Hepatocyte (in vitro differentiated cells): Measurements from ENCODE around the gene RCCD1. TPM values are rescaled to one million over a fixed set of nuclear protein-coding genes. Genes with fewer than 3 reads are reported as not detected.

Source experiments
- DNase-seq: peaks from one replicate; pipeline ENCODE4 v3.0.0-alpha.2; 2016; ENCODE audit warnings: low spot score
- H2AFZ ChIP-seq: fragments of 200-600 bp; sonication (generic); 2 replicates; pipeline ENCODE4 v1.6.0; 2016; ENCODE audit warnings: antibody characterized with exemption, mild to moderate bottlenecking
- H3K27ac ChIP-seq: fragments of 200-600 bp; sonication (generic); 2 replicates; pipeline ENCODE4 v1.5.1; 2016; ENCODE audit warnings: mild to moderate bottlenecking
- H3K27me3 ChIP-seq: fragments of 200-600 bp; sonication (generic); 2 replicates; pipeline ENCODE4 v1.6.1; 2016
- H3K36me3 ChIP-seq: fragments of 200-600 bp; sonication (generic); replicated peaks from 2 replicates; pipeline ENCODE4 v1.5.1; 2016; ENCODE audit warnings: low read depth; ENCODE audit not compliant: insufficient read depth
- H3K4me1 ChIP-seq: fragments of 200-600 bp; sonication (generic); 2 replicates; pipeline ENCODE4 v1.5.1; 2016; ENCODE audit warnings: mild to moderate bottlenecking, moderate library complexity; ENCODE audit not compliant: insufficient read depth
- H3K4me2 ChIP-seq: fragments of 200-600 bp; sonication (generic); 2 replicates; pipeline ENCODE4 v1.6.0; 2016
- H3K4me3 ChIP-seq: fragments of 200-600 bp; sonication (generic); 2 replicates; pipeline ENCODE4 v1.5.1; 2016; ENCODE audit warnings: mild to moderate bottlenecking
- H3K79me2 ChIP-seq: fragments of 200-600 bp; sonication (generic); 2 replicates; pipeline ENCODE4 v1.6.0; 2017; ENCODE audit warnings: mild to moderate bottlenecking
- H3K9me2 ChIP-seq: fragments of 200-600 bp; sonication (generic); replicated peaks from 2 replicates; pipeline ENCODE4 v1.6.0; 2017; ENCODE audit warnings: mild to moderate bottlenecking; ENCODE audit not compliant: insufficient read depth
- H3K9me3 ChIP-seq: fragments of 200-600 bp; sonication (generic); 2 replicates; pipeline ENCODE4 v1.5.1; 2016; ENCODE audit warnings: low read depth, mild to moderate bottlenecking
- H4K20me1 ChIP-seq: fragments of 200-600 bp; sonication (generic); 2 replicates; pipeline ENCODE4 v1.6.0; 2016; ENCODE audit warnings: mild to moderate bottlenecking; ENCODE audit not compliant: insufficient read depth, poor library complexity, severe bottlenecking
- EZH2 ChIP-seq: fragments of 200-600 bp; sonication (generic); IDR thresholded peaks from 2 replicates; pipeline ENCODE4 v1.6.1; 2016; ENCODE audit warnings: antibody characterized with exemption, mild to moderate bottlenecking, borderline replicate concordance
- EZH2phosphoT487 ChIP-seq: fragments of 200-600 bp; sonication (generic); IDR thresholded peaks from one replicate; pipeline ENCODE4 v1.6.1; 2018; ENCODE audit warnings: antibody characterized with exemption, mild to moderate bottlenecking, low read depth, moderate library complexity; ENCODE audit not compliant: unreplicated experiment, severe bottlenecking
- whole genome bisulfite sequencing: methylation state at CpG from one replicate; pipeline ENCODE4 v1.1.6; 2016; ENCODE audit warnings: low lambda C conversion rate; ENCODE audit errors: missing lambda C conversion rate; 5-methylcytosine and 5-hydroxymethylcytosine counted together
- polyA plus RNA-seq: library from polyadenylated mRNA; unstranded; fragments of >200 nt; fragmentation: Nextera tagmentation; extraction: Ambion mirVana; gene quantifications from 2 replicates; pipeline ENCODE4 v1.2.1, GENCODE V29; 2016
- total RNA-seq: library from RNA; depleted of rRNA; stranded (reverse); fragments of >200 nt; gene quantifications from 2 replicates; pipeline ENCODE4 v1.2.3, GENCODE V29; 2014
- TF ChIP-seq, protein P1 (sequence below): fragments of 200-600 bp; sonication (generic); IDR thresholded peaks from 2 replicates; pipeline ENCODE4 v1.5.1; 2016; ENCODE audit warnings: antibody characterized with exemption, mild to moderate bottlenecking; ENCODE audit not compliant: poor library complexity

RCCD1 gene
- total and polyA plus RNA-seq, 2 experiments from 2014 or later, result 9.5 to 11.2 TPM

- DNase-seq, result no peak
- H2AFZ ChIP-seq, result no peak overlapping the region
- no peak overlapping the region for H3K4me2 ChIP-seq
- no peaks in the 10 kb centered on the region for H3K79me2 ChIP-seq
- no peaks in the 10 kb centered on the region for H3K27me3 ChIP-seq
- H3K9me2 ChIP-seq, result no peaks in the 10 kb centered on the region
- H3K27ac ChIP-seq, result no peak overlapping the region
- TF ChIP-seq EZH2, result no peak
- TF ChIP-seq, protein P1, sequence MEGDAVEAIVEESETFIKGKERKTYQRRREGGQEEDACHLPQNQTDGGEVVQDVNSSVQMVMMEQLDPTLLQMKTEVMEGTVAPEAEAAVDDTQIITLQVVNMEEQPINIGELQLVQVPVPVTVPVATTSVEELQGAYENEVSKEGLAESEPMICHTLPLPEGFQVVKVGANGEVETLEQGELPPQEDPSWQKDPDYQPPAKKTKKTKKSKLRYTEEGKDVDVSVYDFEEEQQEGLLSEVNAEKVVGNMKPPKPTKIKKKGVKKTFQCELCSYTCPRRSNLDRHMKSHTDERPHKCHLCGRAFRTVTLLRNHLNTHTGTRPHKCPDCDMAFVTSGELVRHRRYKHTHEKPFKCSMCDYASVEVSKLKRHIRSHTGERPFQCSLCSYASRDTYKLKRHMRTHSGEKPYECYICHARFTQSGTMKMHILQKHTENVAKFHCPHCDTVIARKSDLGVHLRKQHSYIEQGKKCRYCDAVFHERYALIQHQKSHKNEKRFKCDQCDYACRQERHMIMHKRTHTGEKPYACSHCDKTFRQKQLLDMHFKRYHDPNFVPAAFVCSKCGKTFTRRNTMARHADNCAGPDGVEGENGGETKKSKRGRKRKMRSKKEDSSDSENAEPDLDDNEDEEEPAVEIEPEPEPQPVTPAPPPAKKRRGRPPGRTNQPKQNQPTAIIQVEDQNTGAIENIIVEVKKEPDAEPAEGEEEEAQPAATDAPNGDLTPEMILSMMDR, result no peak
- no peak for TF ChIP-seq EZH2phosphoT487
- no peaks in the 10 kb centered on the region for H3K4me1 ChIP-seq
- no peaks in the 10 kb centered on the region for H3K9me3 ChIP-seq
- H4K20me1 ChIP-seq, result no peaks in the 10 kb centered on the region
- WGBS, result 85% methylated on average over 8 of the region's 8 CpGs
- no peaks in the 10 kb centered on the region for H3K36me3 ChIP-seq
- no peak overlapping the region for H3K4me3 ChIP-seq
Measured at GRCh38 chr15:90946941-90947576, 7.6 kb upstream of the RCCD1 start.

DNA sequence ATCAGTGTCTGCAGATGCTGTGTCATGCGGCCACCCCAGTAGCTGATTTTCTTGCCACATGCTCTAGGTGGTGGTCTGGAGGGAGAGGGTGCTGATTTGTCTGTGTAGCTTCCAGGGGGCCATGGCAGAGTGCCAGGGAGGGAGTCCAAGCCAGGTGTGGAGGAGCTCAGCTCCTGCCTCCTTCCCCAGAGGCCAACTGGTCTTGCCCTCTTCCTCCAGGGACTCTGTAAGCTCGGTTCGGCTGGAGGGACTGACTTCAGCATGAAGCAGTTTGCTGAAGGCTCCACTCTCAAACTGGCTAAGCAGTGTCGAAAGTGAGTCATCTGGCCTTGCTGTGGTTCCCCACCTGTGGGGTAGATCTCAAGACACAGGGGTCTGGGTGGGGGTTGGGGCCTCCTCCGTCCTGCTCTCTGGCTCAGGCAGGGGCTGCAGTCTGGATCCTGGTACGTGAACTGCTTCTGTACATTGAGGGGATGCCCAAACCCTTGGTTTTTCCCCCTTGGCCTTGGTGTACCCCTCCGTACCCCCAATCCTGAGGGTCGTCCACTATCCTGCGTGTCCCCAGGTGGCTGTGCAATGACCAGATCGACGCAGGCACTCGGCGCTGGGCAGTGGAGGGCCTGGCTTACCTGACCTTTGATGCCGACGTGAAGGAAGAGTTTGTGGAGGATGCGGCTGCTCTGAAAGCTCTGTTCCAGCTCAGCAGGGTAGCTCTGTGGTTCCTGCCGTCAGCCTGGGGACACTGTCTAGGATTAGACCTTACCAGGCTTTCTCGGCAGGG is 6.9 kb upstream of the RCCD1 start:
- WGBS, result 92% methylated on average over 18 of the region's 18 CpGs
- H4K20me1 ChIP-seq, result no peaks in the 10 kb centered on the region
- no peak for DNase-seq
- H3K36me3 ChIP-seq, result no peaks in the 10 kb centered on the region
- H3K4me1 ChIP-seq, result no peaks in the 10 kb centered on the region
- no peak overlapping the region for H2AFZ ChIP-seq
- no peaks in the 10 kb centered on the region for H3K9me3 ChIP-seq
- no peaks in the 10 kb centered on the region for H3K79me2 ChIP-seq
- H3K4me2 ChIP-seq, result no peak overlapping the region
- H3K9me2 ChIP-seq, result no peaks in the 10 kb centered on the region
- H3K27ac ChIP-seq, result no peak overlapping the region
- TF ChIP-seq EZH2 (no peak), EZH2phosphoT487 (no peak)
- TF ChIP-seq, protein P1, result no peak
- H3K4me3 ChIP-seq, result no peak overlapping the region
- H3K27me3 ChIP-seq, result no peaks in the 10 kb centered on the region

GRCh38 chr15:90948506-90948905 is 6.2 kb upstream of the RCCD1 start:
- DNase-seq, result no peak
- no peak overlapping the region for H2AFZ ChIP-seq
- H3K4me3 ChIP-seq, result no peak overlapping the region
- 96% methylated on average over 8 of the region's 8 CpGs for WGBS
- no peaks in the 10 kb centered on the region for H3K4me1 ChIP-seq
- H3K27me3 ChIP-seq, result no peaks in the 10 kb centered on the region
- H3K4me2 ChIP-seq, result no peak overlapping the region
- H3K9me3 ChIP-seq, result no peaks in the 10 kb centered on the region
- H3K9me2 ChIP-seq, result no peaks in the 10 kb centered on the region
- no peaks in the 10 kb centered on the region for H4K20me1 ChIP-seq
- no peak for TF ChIP-seq EZH2phosphoT487
- TF ChIP-seq, protein P1, result no peak
- TF ChIP-seq EZH2, result no peak
- H3K36me3 ChIP-seq, result no peaks in the 10 kb centered on the region
- no peaks in the 10 kb centered on the region for H3K79me2 ChIP-seq
- no peak overlapping the region for H3K27ac ChIP-seq
